ENCODE results near the gene WWOX. TPM values are rescaled to one million over a fixed set of nuclear protein-coding genes. Genes with fewer than 3 reads are reported as not detected.

The WWOX gene
- total RNA-seq, 1 experiment from 2014 or later: 35.6 TPM

GRCh38 chr16:79171504-79171903 lies 1072.0 kb downstream of the WWOX start:
- Histone ChIP-seq H3K27me3 (ENCODE audit: insufficient read depth, low read depth) (no peaks in the 10 kb centered on the region), H3K9me3 (ENCODE audit: insufficient read depth, low read depth) (no peaks in the 10 kb centered on the region), H3K27ac (no peak overlapping the region), H3F3A (ENCODE audit: insufficient read depth, low read depth) (no peaks in the 10 kb centered on the region), H3K4me2 (no peak overlapping the region), H3K36me3 (ENCODE audit: low read depth) (no peaks in the 10 kb centered on the region), H2AFZ (no peak overlapping the region), H3K4me3 (no peak overlapping the region), H4K20me1 (ENCODE audit: insufficient read depth) (no peaks in the 10 kb centered on the region), H3K79me2 (ENCODE audit: low read depth) (no peaks in the 10 kb centered on the region), H3K4me1 (replicated peaks; ENCODE audit: insufficient read depth) (no peaks in the 10 kb centered on the region), H3K9me2 (ENCODE audit: insufficient read depth) (no peaks in the 10 kb centered on the region)
- intact Hi-C loops (cut with micrococcal nuclease; ENCODE audit: unreplicated experiment): no loop called here
- ChIA-PET POLR2A (ENCODE audit: unreplicated experiment) (no interaction called here), CTCF (no interaction called here)
- no peak for DNase-seq
- TF ChIP-seq EZH2 (IDR thresholded peaks at IDR 0.05; ENCODE audit: low read depth) (no peak), CTCF (conservative IDR thresholded peaks at IDR 0.05) (no peak)
- BruUV-seq (replicated peaks): no TSS peak

- Histone ChIP-seq H3K27me3 (ENCODE audit: insufficient read depth, low read depth) (no peaks in the 10 kb centered on the region), H4K20me1 (ENCODE audit: insufficient read depth) (no peaks in the 10 kb centered on the region), H3K9me3 (ENCODE audit: insufficient read depth, low read depth) (no peaks in the 10 kb centered on the region), H3K27ac (no peak overlapping the region), H3K4me2 (no peak overlapping the region), H3K4me1 (replicated peaks; ENCODE audit: insufficient read depth) (no peaks in the 10 kb centered on the region), H3K9me2 (ENCODE audit: insufficient read depth) (no peaks in the 10 kb centered on the region), H3K4me3 (no peak overlapping the region), H2AFZ (no peak overlapping the region), H3F3A (ENCODE audit: insufficient read depth, low read depth) (no peaks in the 10 kb centered on the region), H3K36me3 (ENCODE audit: low read depth) (no peaks in the 10 kb centered on the region), H3K79me2 (ENCODE audit: low read depth) (no peaks in the 10 kb centered on the region)
- POLR2A ChIA-PET (ENCODE audit: unreplicated experiment): no interaction called here
- BruUV-seq (replicated peaks): no TSS peak
- TF ChIP-seq CTCF (conservative IDR thresholded peaks at IDR 0.05) (no peak), EZH2 (IDR thresholded peaks at IDR 0.05; ENCODE audit: low read depth) (no peak)
- CTCF ChIA-PET: no interaction called here
- intact Hi-C loops (cut with micrococcal nuclease; ENCODE audit: unreplicated experiment): no loop called here
- peak in 1 of 2 experiments; percentile 3 for DNase-seq
These were observed 1072.7 kb downstream of the WWOX start for GRCh38 chr16:79171931-79172705.

GRCh38 chr16:79172976-79173500 lies 1073.6 kb downstream of the WWOX start:
- no peaks in the 10 kb centered on the region for H3K27me3 ChIP-seq (ENCODE audit: insufficient read depth, low read depth)
- POLR2A ChIA-PET (ENCODE audit: unreplicated experiment): no interaction called here
- BruUV-seq (replicated peaks): no TSS peak

More at GRCh38 chr16:79172976-79173500, 1073.6 kb downstream of the WWOX start:
- no peaks in the 10 kb centered on the region for H3K9me2 ChIP-seq (ENCODE audit: insufficient read depth)
- no peaks in the 10 kb centered on the region for H4K20me1 ChIP-seq (ENCODE audit: insufficient read depth)
- no peaks in the 10 kb centered on the region for H3K36me3 ChIP-seq (ENCODE audit: low read depth)
- CTCF ChIA-PET: no interaction called here
- no peak for DNase-seq
- no peak for TF ChIP-seq EZH2 (IDR thresholded peaks at IDR 0.05; ENCODE audit: low read depth)
- H3K4me2 ChIP-seq: no peak overlapping the region
- H3K9me3 ChIP-seq (ENCODE audit: insufficient read depth, low read depth): no peaks in the 10 kb centered on the region
- H3K27ac ChIP-seq: no peak overlapping the region
- intact Hi-C loops (cut with micrococcal nuclease; ENCODE audit: unreplicated experiment): no loop called here
- no peaks in the 10 kb centered on the region for H3K79me2 ChIP-seq (ENCODE audit: low read depth)
- no peaks in the 10 kb centered on the region for H3K4me1 ChIP-seq (replicated peaks; ENCODE audit: insufficient read depth)
- no peak overlapping the region for H3K4me3 ChIP-seq
- H2AFZ ChIP-seq: no peak overlapping the region
- H3F3A ChIP-seq (ENCODE audit: insufficient read depth, low read depth): no peaks in the 10 kb centered on the region

Data from PC-9 (cell line).